ENCODE results near the gene CYP2W1. TPM values are rescaled to one million over a fixed set of nuclear protein-coding genes. Genes with fewer than 3 reads are reported as not detected.

CYP2W1 gene
- total and polyA plus RNA-seq, 8 donors: 6.2 to 16.9 (median 9.0) TPM; not detected in 2

DNA sequence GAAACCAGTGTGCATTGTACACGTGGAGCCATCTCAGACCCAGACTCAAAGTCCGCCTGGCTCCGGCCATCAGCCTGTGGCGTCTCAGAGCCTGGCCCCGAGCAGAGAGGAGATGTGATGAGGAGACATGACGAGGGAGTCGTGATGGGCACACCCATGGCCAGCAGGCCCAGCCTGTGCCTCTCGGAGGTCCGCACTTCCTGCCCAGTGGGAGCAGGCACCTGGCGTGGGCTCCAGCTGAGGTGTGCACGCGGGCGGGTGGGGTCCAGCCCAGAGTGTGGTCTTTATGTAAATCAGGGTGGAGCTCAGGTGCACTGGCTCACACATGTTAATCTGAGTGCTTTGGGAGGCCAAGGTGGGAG lies 35.3 kb downstream of the CYP2W1 start:
- peaks cover 0 to 9% of the 10 kb centered on the region in 2 donors for H3K36me3 ChIP-seq
- intact Hi-C loops (cut with DNase I): no loop called here
- no peak overlapping the region for H3K4me3 ChIP-seq
- peaks cover 0 to 6% of the 10 kb centered on the region in 2 donors for H3K9me3 ChIP-seq
- no peak overlapping the region for H3K27ac ChIP-seq
- TF ChIP-seq, protein P1, sequence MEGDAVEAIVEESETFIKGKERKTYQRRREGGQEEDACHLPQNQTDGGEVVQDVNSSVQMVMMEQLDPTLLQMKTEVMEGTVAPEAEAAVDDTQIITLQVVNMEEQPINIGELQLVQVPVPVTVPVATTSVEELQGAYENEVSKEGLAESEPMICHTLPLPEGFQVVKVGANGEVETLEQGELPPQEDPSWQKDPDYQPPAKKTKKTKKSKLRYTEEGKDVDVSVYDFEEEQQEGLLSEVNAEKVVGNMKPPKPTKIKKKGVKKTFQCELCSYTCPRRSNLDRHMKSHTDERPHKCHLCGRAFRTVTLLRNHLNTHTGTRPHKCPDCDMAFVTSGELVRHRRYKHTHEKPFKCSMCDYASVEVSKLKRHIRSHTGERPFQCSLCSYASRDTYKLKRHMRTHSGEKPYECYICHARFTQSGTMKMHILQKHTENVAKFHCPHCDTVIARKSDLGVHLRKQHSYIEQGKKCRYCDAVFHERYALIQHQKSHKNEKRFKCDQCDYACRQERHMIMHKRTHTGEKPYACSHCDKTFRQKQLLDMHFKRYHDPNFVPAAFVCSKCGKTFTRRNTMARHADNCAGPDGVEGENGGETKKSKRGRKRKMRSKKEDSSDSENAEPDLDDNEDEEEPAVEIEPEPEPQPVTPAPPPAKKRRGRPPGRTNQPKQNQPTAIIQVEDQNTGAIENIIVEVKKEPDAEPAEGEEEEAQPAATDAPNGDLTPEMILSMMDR (IDR thresholded peaks at IDR 0.05): no peak
- H3K27me3 ChIP-seq: no peaks in the 10 kb centered on the region
- DNase-seq (peak in 1 of 4 donors; percentile 69), ATAC-seq (no peak)
- H3K4me1 ChIP-seq: no peaks in the 10 kb centered on the region

DNA sequence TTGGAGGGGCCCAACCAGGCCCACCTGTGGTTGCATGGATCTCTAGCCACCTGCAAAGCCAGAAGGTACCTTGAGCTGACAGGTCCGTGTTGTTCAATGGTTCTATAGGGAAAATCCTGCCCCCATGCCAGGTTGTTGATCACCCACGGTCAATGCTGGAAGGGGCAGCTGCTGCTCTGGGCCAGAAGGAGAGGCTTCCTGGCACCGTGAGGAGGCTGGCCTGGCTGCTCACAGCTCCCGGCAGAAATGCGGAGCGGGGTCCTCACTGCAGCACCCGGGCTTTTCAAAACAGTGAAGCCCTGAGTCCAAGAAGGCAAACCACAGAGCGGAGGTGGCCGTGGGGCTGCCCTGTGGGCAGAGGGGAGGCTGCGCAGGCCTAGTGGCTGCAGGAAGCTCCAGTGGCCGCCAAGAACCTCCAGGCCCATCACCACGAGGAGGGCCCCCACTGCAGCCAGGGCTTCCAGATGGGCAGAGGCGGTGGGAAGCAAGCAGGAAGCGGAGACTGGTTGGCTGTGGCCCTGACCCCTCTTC lies 36.3 kb downstream of the CYP2W1 start:
- H3K27ac ChIP-seq: no peak overlapping the region
- H3K27me3 ChIP-seq: no peaks in the 10 kb centered on the region
- H3K4me1 ChIP-seq: peaks cover 0 to 3% of the 10 kb centered on the region in 2 donors
- peaks cover 0 to 9% of the 10 kb centered on the region in 2 donors for H3K36me3 ChIP-seq
- intact Hi-C loops (cut with DNase I): no loop called here
- TF ChIP-seq, protein P1 (IDR thresholded peaks at IDR 0.05): no peak
- no peak overlapping the region for H3K4me3 ChIP-seq
- DNase-seq (peak in 1 of 4 donors; percentile 65), ATAC-seq (no peak)
- peaks cover 0 to 6% of the 10 kb centered on the region in 2 donors for H3K9me3 ChIP-seq

DNA sequence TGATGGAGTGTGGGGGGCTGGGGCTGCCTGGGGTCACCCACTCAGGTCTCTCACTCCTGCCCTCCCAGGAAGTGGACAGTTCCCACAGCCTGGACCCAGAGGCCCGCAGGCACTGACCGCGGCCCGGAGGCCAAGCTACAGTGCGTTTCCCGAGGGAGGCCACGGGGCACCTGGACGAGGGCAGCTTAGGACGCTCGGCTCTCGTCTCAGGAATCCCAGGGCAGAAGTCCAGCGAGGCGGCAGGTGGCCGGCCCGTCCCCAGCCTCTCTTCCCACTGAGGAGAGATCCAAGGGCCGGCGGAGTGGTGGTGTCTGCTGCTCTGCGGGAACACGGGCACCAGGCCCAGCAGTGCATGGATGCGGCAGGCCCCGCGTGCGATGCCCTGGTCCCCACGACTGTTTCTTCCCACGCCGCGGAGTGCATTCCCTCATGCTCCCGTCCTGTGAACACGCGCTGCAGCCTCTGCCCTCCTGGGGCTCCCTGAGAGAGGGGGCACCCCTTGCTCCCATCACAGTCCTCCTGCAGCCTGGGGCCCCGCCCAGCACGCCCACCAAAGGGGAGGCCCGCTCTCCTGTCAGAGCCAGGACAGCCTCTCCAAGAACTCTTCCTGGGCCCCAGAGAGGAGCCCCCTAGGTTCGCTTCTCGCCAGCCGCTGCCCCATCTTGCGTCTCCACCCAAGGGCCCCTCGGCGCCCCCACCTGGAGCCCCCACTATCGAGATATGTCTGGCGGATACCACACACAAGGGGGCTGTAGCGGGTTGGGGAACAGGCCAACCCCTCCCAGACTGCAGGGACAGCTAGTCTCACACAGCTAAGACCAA lies 37.0 kb downstream of the CYP2W1 start:
- H3K4me1 ChIP-seq: peaks cover 0 to 8% of the 10 kb centered on the region in 2 donors
- no peaks in the 10 kb centered on the region for H3K27me3 ChIP-seq
- ATAC-seq (no peak), DNase-seq (peak in 1 of 4 donors; percentile 68)
- H3K27ac ChIP-seq: no peak overlapping the region
- TF ChIP-seq, protein P1 (IDR thresholded peaks at IDR 0.05): no peak
- H3K9me3 ChIP-seq: peaks cover 0 to 6% of the 10 kb centered on the region in 2 donors
- no peak overlapping the region for H3K4me3 ChIP-seq
- peaks cover 0 to 9% of the 10 kb centered on the region in 2 donors for H3K36me3 ChIP-seq
- intact Hi-C loops (cut with DNase I): no loop called here

DNA sequence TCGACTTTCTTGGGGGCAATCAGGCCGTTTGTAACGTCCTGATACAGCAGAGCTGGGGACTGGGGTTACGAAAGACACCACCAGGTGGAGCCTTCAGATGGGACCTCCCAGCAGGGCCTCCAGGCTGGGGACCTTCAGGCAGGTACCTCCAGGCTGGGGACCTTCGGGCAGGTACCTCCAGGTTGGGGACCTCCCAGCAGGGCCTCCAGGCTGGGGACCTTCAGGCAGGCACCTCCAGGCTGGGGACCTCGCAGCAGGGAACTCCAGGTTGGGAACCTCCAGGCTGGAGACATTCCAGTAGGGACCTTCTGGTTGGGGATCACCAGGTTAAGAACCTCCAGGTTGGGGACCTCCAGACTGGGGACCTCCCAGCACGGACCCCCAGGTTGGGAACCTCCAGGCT lies 37.9 kb downstream of the CYP2W1 start:
- Histone ChIP-seq H3K4me1 (peaks cover 0 to 8% of the 10 kb centered on the region in 2 donors), H3K27me3 (no peaks in the 10 kb centered on the region), H3K9me3 (peaks cover 0 to 6% of the 10 kb centered on the region in 2 donors), H3K27ac (no peak overlapping the region), H3K36me3 (peaks cover 0 to 17% of the 10 kb centered on the region in 2 donors), H3K4me3 (no peak overlapping the region)
- intact Hi-C loops (cut with DNase I): no loop called here
- ATAC-seq (no peak), DNase-seq (peak in 1 of 4 donors; percentile 32)
- TF ChIP-seq, protein P1 (IDR thresholded peaks at IDR 0.05): no peak

DNA sequence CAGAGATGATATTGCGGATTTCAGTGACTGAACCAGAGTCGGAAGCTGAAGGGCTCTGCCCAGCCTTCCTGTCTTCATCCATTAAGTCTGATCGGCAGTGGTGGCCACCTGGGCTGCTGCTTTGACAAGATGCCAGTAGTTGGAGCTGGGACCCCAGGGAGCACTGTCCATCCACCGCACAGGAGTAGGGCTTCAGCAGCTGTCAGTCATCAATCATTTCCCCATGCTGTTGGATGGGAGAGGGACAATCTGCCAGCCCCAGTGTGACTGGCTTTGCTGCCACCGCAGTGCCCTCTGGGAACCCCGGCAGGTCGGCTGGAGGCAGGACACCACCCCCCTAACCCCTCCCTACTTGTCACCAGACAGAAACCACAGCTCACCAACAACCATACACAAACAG lies 38.4 kb downstream of the CYP2W1 start:
- peaks cover 0 to 8% of the 10 kb centered on the region in 2 donors for H3K4me1 ChIP-seq
- no peak overlapping the region for H3K4me3 ChIP-seq
- no peaks in the 10 kb centered on the region for H3K27me3 ChIP-seq
- DNase-seq (peak in 1 of 4 donors; percentile 32), ATAC-seq (no peak)
- intact Hi-C loops (cut with DNase I): no loop called here
- H3K36me3 ChIP-seq: peaks cover 0 to 22% of the 10 kb centered on the region in 2 donors
- H3K27ac ChIP-seq: no peak overlapping the region
- TF ChIP-seq, protein P1 (IDR thresholded peaks at IDR 0.05): no peak
- H3K9me3 ChIP-seq: peaks cover 0 to 6% of the 10 kb centered on the region in 2 donors

All from left lung (tissue), 10 donors.